ENCODE results near the gene LRIG1. TPM values are rescaled to one million over a fixed set of nuclear protein-coding genes. Genes with fewer than 3 reads are reported as not detected.

Gene LRIG1
- total RNA-seq, 2 donors from 2014 or later, result 121 to 131 TPM

DNA sequence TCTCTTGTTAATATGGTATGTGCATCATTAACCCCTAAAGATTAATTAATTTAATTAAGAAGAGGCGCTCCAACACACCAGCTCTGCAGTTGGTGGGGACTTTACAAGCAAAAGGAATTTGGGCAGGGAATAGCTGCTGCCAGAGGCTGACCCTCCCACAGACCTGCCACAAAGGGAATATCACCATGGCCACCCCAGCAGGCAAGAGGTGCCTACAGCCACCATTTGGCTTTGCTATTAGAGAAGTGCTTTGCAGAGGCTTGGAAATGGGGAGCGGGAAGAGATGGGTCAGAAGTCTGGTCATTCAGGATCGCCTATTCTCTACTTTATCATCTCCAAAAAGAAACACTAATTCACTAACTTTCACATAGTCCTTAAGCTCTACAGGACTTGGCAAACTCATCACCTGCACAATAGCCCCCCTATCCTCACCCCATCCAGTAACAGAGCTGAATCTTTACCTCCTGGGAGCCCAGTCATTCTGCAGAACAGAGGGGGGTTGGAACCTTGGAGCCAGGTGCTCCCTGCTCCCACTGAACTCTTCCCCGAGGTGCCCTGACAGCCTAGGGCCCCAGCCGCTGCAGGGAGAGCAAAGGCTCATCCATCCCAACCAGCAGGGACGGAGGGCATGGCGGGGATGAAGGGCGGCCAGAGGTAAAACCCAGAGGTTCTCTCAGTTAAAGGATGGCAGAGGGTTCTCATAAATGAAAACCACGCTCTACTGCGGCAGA lies 29.7 kb downstream of the LRIG1 start:
- ATAC-seq (ENCODE audit: insufficient number of reproducible peaks, low FRiP score, low read depth), result no peak
- H3K4me1 ChIP-seq (ENCODE audit: control insufficient read depth in 1 of 2, low read depth in 2 of 2), result peaks cover 29 to 80% of the 10 kb centered on the region in 2 donors
- H3K4me3 ChIP-seq, result no peak overlapping the region
- H3K27ac ChIP-seq, result no peak overlapping the region
- no peak for DNase-seq (ENCODE audit: low spot score)
- H3K9me3 ChIP-seq, result no peaks in the 10 kb centered on the region
- TF ChIP-seq, protein P1, sequence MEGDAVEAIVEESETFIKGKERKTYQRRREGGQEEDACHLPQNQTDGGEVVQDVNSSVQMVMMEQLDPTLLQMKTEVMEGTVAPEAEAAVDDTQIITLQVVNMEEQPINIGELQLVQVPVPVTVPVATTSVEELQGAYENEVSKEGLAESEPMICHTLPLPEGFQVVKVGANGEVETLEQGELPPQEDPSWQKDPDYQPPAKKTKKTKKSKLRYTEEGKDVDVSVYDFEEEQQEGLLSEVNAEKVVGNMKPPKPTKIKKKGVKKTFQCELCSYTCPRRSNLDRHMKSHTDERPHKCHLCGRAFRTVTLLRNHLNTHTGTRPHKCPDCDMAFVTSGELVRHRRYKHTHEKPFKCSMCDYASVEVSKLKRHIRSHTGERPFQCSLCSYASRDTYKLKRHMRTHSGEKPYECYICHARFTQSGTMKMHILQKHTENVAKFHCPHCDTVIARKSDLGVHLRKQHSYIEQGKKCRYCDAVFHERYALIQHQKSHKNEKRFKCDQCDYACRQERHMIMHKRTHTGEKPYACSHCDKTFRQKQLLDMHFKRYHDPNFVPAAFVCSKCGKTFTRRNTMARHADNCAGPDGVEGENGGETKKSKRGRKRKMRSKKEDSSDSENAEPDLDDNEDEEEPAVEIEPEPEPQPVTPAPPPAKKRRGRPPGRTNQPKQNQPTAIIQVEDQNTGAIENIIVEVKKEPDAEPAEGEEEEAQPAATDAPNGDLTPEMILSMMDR (IDR thresholded peaks at IDR 0.05), result no peak
- H3K36me3 ChIP-seq, result no peaks in the 10 kb centered on the region
- H3K27me3 ChIP-seq (replicated peaks; ENCODE audit: insufficient read depth), result no peaks in the 10 kb centered on the region

DNA sequence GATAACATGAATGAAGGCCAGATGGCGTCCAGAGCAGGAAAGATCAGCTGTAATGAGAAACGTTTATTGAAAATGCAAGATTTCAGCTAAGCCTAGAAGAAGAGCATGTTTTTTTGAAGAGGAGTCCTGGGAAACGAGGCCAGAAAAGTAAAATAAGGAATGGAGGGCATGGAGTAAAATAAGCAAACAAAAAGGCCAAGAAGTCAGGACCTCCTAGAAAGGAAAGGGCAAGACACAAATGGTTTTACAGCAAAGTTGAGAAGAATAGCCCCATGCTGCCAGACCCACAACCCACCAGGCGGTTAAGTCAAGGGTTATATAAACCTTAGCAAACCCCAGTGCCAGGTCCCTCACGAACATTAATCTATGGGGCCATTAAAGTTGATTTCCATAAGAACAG lies 30.5 kb downstream of the LRIG1 start:
- H3K4me1 ChIP-seq (ENCODE audit: control insufficient read depth in 1 of 2, low read depth in 2 of 2), result peaks cover 29 to 77% of the 10 kb centered on the region in 2 donors
- H3K27me3 ChIP-seq (replicated peaks; ENCODE audit: insufficient read depth), result no peaks in the 10 kb centered on the region
- TF ChIP-seq, protein P1 (IDR thresholded peaks at IDR 0.05), result no peak
- no peak overlapping the region for H3K4me3 ChIP-seq
- no peak for DNase-seq (ENCODE audit: low spot score)
- ATAC-seq (ENCODE audit: insufficient number of reproducible peaks, low FRiP score, low read depth), result no peak
- H3K27ac ChIP-seq, result no peak overlapping the region
- H3K9me3 ChIP-seq, result no peaks in the 10 kb centered on the region
- no peaks in the 10 kb centered on the region for H3K36me3 ChIP-seq

DNA sequence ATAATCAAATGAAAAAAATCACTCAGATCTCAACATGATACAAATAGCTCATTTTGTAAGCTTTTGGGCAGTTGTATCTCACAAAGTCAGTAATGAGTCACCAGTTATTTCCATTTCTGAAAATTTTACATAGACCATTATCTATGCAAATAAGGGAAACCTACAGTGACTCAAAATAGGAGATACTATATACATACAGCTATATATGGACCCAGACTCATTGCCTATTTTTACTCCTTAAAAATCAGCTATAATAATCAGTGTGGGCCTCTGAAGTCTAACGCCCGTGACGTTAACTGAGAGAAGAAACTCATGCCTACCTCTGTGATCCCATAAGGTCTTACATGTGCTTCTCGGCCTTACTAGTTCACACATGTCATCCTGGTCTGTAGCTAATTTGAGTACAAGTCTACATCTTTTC lies 31.6 kb downstream of the LRIG1 start:
- Histone ChIP-seq H3K4me1 (ENCODE audit: control insufficient read depth in 1 of 2, low read depth in 2 of 2) (peaks cover 29 to 76% of the 10 kb centered on the region in 2 donors), H3K27me3 (replicated peaks; ENCODE audit: insufficient read depth) (no peaks in the 10 kb centered on the region), H3K27ac (peak overlapping the region; percentile 21 to 32), H3K9me3 (no peaks in the 10 kb centered on the region), H3K36me3 (no peaks in the 10 kb centered on the region), H3K4me3 (no peak overlapping the region)
- TF ChIP-seq, protein P1 (IDR thresholded peaks at IDR 0.05), result no peak
- no peak for ATAC-seq (ENCODE audit: insufficient number of reproducible peaks, low FRiP score, low read depth)
- no peak for DNase-seq (ENCODE audit: low spot score)

DNA sequence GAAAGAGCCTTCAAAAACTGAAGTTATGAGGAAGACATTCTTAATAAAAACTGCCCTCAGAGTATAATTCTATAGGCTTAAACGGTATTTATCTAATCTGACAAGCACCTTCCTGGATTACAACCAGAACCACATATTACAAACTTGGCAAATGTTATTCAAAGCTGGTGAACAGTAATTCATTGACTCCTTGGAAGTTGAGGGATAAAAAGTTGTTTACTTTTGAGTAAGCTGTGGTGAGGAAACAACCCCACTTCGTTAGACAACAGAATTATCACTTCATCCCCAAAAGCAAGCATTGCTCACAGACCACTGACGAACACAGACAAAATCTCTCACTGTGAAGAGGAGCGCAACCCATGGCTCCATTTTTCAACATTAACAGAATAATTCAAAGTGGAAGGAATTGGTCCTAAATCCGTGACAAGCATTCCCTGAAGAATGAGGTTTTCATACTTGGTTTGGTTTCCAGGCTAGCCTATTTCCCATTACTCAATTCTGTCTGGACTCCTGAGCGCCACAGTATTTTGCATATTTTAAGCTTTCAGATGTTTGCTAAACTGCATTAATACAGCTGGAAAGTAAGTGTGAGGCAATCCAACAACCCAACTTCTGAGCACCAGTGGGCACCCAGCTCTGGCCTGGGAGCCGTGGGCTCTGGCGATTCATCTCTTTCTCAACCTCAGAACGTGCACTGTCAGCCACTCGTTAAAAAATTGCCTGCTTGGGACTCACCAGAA lies 32.7 kb downstream of the LRIG1 start:
- no peak for DNase-seq (ENCODE audit: low spot score)
- Histone ChIP-seq H3K4me3 (no peak overlapping the region), H3K27ac (peak overlapping the region; percentile 21 to 32), H3K27me3 (replicated peaks; ENCODE audit: insufficient read depth) (no peaks in the 10 kb centered on the region), H3K36me3 (no peaks in the 10 kb centered on the region), H3K9me3 (no peaks in the 10 kb centered on the region), H3K4me1 (ENCODE audit: control insufficient read depth in 1 of 2, low read depth in 2 of 2) (peaks cover 35 to 77% of the 10 kb centered on the region in 2 donors)
- ATAC-seq (ENCODE audit: insufficient number of reproducible peaks, low FRiP score, low read depth), result peak; percentile 3
- TF ChIP-seq, protein P1 (IDR thresholded peaks at IDR 0.05), result no peak

DNA sequence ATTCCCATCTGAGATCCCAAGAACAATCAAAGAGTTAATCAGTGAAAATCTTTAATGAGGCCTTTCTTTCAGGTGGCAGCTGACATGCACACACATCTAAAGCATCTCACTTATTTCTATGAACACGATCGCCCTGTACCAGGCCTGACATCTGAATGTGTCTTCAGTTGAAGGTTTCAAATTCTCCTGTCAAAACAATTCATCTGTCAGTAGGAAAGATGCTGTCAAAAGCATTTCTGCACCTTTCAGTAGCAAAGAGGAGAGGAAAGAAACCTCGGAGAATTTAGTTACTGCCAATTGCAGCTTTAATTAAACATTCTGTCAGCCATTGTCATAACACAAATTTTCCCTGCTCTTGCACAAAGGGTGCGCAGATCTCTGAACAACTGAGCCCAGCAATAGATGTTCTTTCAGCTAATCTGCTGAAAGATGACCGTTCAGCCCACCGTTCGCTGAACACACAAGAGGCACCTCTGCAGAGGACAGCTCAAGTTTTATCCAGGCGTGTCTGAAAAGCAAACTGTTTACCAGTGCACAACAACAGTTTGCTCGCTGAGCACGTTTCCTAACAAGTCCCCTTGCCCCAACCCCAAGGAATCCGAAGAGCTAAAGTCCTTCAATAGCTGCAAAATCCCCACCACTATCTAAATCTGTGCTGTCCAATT lies 34.1 kb downstream of the LRIG1 start:
- Histone ChIP-seq H3K4me1 (ENCODE audit: control insufficient read depth in 1 of 2, low read depth in 2 of 2) (peaks cover 29 to 81% of the 10 kb centered on the region in 2 donors), H3K36me3 (no peaks in the 10 kb centered on the region), H3K4me3 (no peak overlapping the region), H3K27me3 (replicated peaks; ENCODE audit: insufficient read depth) (no peaks in the 10 kb centered on the region), H3K27ac (no peak overlapping the region), H3K9me3 (no peaks in the 10 kb centered on the region)
- DNase-seq (ENCODE audit: low spot score) (no peak), ATAC-seq (ENCODE audit: insufficient number of reproducible peaks, low FRiP score, low read depth) (no peak)
- TF ChIP-seq, protein P1 (IDR thresholded peaks at IDR 0.05), result no peak

Measured in thoracic aorta (tissue), 2 donors.